Stimulated activated CD4-positive, alpha-beta T cell treated with anti-CD3 and anti-CD28 coated beads, Interleukin-4, amount 100 ng/mL, for 1 hour (primary cell): ENCODE measurements around the gene RAB7A.
"Not testable (repeated sequence)": the region's sequence is repeated elsewhere in the genome, so short reads cannot be mapped to it uniquely, and the experiment has no call there.

Experiments
- DNase-seq: peaks from one replicate; pipeline ENCODE4 v3.0.0-alpha.2; 2020

RAB7A gene

DNA sequence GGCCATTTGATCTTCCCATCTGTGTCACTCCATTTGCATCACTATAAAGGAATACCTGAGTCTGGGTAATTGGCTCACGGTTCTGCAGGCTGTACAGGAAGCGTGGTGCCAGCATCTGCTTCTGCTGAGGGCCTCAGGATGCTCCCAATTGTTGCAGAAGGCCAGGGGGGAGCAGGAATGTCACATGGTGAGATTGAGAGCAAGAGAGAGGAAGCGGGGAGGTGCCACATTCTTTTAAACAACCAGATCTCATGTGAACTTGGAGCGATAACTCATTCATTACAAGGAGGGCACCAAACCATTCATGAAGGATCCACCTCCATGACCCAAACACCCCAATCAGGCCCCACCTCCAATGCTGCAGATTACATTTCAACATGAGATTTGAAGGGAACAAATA lies 13.1 kb upstream of the RAB7A start:
- DNase-seq = no peak

DNA sequence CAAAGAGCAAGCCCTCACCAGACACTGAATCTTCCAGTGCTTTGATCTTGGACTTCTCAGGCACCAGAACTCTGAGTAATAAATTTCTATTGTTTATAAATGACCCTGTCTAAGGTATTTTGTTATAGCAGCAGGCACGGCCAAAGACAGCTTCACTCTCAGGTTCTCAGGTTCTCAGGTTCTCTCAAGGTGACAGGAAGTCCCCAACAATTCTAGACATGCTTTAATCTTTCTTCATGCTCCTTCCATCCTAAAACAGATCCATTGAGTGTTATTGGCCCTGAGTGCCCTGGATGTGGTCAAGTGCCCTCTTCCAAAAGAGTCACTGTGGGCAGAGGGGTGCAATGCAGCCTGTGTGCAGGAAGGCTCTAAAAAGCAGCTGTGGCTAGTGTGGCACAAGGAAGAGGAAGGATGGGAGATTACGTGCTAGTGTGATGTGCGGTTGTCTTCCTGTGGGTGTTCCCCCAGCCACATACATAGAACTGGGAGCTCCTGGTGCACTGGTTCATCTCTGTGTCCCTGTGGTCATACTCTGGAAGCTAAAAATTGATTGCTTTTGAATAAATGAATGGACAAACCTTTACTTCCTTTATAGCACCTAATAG lies 11.0 kb upstream of the RAB7A start:
- DNase-seq = no peak

DNA sequence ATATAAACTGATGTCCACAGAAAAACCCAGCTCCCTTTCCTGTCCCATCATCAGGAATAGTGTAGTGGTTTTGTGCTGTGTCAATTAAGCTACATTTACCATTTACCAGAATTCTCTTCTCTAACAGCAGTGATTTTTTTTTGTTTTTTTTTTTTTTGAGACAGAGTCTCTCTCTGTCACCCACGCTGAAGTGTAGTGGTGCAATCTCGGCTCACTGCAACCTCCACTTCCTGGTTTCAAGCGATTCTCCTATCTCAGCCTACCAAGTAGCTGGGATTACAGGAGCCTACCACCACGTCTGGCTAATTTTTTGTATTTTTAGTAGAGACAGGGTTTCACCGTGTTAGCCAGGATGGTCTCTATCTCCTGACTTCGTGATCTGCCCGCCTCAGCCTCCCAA lies 7.1 kb upstream of the RAB7A start:
- DNase-seq = not testable (repeated sequence)

DNA sequence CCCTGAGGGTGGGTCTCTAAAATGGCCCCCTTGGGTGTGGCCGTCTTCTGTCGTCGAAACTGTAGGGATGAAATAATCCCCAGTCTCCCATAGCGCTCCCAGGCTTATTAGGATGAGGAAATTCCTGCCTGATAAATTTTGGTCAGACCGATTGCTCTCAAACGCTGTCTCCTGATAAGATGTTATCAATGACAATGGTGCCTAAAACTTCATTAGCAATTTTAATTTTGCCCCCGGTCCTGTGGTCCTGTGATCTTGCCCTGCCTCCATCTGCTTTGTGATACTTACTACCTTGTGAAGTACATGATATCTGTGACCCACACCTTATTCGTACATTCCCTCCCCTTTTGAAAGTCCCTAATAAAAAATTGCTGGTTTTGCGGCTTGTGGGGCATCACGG lies 5.1 kb upstream of the RAB7A start:
- DNase-seq = no peak

GRCh38 chr3:128723477-128723876 lies 2.5 kb upstream of the RAB7A start:
- DNase-seq = no peak

- no peak for DNase-seq
Observed at GRCh38 chr3:128725547-128726022, 398 bp upstream of the RAB7A start.

GRCh38 chr3:128727059-128727458 lies 1.1 kb downstream of the RAB7A start:
- DNase-seq = no peak

DNA sequence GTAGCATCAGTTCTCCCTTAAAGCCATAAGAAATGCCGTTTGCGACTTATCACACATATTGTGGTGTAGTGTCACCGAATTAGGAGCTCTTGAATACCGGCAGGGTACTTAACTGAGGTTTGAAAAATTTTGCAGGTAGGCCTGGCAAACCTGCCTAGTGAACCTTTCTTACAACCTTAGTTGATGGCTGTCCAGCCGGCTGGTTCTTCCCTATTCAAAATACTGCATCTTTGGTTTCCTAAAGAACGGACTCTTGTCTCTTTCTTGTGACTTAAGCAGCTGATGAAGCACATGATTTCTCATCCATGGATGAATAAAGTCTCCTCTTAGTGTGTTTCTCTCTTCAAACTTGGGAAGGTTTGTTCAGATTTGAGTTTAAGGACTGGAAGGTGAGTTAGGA lies 1.5 kb downstream of the RAB7A start:
- no peak for DNase-seq

GRCh38 chr3:128727996-128728395 lies 2.0 kb downstream of the RAB7A start:
- DNase-seq = no peak

DNA sequence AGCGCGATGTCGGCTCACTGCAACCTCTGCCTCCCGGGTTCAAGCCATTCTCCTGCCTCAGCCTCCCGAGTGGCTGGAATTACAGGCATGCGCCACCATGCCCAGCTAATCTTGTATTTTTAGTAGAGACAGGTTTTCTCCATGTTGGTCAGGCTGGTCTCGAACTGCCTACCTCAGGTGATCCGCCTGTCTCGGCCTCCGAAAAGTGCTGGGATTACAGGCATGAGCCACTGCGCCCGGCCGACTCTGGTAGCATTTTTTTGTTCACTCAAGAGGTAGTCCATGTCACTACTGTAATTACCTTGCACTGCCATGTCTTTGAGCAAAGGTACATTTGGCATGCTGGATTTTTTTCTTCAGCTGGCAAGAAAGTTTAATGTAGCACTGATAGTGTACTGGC lies 2.5 kb downstream of the RAB7A start:
- not testable (repeated sequence) for DNase-seq

- no peak for DNase-seq
Observed at GRCh38 chr3:128730471-128730870, 4.5 kb downstream of the RAB7A start.

- DNase-seq = no peak
Observed at GRCh38 chr3:128734523-128735189, 8.7 kb downstream of the RAB7A start.

GRCh38 chr3:128735287-128735686 lies 9.3 kb downstream of the RAB7A start:
- DNase-seq = no peak

GRCh38 chr3:128735884-128736283 lies 9.9 kb downstream of the RAB7A start:
- DNase-seq = no peak

DNA sequence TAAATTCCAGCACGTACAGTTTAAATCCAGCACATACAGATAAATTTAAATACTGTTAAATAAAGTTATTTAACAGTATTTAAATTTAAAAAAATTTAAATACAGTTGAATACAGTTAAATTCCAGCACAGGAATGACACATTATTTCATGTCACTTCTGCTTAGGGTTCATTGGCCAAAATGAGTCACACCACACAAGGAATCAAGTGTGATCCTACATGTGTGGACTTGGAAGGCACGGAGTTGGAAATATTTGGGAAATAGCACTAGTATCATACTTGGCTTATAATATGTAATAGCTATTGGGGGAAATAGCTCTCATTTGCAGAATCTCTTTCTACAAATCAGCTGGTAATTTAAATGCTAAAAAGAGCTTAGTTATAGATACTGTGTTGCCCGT lies 10.6 kb downstream of the RAB7A start:
- DNase-seq = no peak

- no peak for DNase-seq
Observed at GRCh38 chr3:128740621-128741020, 14.6 kb downstream of the RAB7A start.

DNA sequence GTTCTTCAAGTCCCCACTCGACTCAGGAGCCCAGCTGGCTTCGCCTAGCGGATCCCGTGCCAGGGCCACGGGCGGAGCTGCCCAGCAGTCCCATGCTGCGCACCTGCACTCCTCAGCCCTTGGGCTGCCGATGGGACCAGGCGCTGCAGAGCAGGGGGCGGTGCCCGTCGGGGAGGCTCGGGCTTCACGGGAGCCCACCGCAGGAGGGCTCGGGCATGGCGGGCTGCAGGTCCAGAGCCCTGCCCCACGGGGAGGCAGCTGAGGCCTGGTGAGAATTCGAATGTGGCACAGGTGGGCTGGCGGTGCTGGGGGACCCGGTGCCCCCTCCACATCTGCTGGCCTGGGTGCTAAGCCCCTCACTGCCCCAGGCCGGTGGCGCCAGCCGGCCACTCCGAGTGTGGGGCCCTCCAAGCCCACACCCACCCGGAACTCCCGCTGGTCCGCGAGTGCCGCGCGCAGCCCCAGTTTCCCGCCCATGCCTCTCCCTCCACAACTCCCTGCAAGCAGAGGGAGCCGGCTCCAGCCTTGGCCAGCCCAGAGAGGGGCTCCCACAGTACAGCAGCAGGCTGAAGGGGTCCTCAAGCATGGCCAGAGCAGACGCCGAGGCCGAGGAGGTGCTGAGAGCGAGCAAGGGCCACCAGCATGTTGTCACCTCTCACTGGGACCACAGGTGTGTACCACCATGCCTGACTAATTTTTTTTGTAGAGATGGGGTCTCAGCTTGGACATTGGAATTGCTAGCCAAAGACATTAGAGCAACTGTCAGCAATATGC lies 17.0 kb downstream of the RAB7A start:
- no peak for DNase-seq

GRCh38 chr3:128745742-128746141 lies 19.8 kb downstream of the RAB7A start:
- no peak for DNase-seq

DNA sequence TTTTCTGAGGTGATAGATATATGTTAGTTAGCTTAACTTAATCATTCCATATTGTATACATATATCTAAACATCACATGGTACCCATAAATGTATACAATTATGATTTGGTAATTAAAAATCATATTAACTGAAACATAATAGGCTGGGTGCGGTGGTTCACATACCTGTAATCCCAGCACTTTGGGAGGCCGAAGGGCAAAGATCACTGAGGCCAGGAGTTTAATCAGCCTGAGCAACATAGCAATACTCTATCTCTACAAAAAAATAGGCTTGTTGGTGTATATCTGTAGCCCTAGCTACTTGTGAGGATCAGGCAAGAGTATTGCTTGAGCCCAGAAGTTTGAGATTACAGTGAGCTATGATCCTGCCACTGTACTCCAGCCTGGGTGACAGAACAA lies 20.9 kb downstream of the RAB7A start:
- DNase-seq = no peak

- DNase-seq = no peak
Observed at GRCh38 chr3:128748557-128748956, 22.6 kb downstream of the RAB7A start.

DNA sequence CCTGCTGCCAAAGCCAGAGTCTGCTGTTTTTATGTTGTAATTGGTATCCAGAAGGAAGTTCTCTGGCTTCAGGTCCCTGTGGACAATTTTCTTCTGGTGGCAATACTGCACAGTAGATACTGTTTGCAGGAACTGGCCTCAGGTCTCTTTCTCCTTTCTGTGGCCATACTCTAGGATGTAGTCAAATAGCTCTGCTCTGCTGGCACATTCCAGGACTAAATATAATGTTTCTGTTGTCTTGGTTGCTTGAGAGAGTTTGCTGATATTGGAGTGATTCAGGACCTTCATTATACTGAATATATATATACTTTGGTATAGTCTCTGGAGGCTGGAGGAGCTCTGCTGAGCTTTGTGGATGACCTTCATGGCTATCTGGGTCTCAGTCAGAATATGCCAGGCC lies 23.1 kb downstream of the RAB7A start:
- no peak for DNase-seq

- not testable (repeated sequence) for DNase-seq
Observed at GRCh38 chr3:128749561-128749960, 23.6 kb downstream of the RAB7A start.

DNA sequence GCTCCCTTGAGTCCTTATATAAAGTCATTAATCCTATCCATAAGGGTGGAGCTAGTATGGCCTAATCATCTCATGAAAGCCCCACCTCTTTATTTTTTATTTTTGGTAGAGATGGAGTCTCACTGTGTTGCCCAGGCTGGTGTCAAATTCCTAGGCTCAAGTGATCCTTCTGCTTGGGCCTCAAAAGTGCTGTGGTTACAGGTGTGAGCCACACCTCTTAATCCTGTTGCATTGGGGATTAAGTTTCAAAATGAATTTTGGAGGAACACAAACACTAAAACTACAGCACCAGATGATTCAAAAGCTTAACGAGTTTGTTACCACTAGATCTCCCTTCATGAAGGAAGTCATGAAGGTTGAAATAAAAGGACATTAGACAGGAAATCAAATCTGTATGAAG lies 27.7 kb downstream of the RAB7A start:
- DNase-seq = no peak

GRCh38 chr3:128760042-128760441 lies 34.1 kb downstream of the RAB7A start:
- no peak for DNase-seq
